ENCODE results near the gene MXRA8.

Gene MXRA8

DNA sequence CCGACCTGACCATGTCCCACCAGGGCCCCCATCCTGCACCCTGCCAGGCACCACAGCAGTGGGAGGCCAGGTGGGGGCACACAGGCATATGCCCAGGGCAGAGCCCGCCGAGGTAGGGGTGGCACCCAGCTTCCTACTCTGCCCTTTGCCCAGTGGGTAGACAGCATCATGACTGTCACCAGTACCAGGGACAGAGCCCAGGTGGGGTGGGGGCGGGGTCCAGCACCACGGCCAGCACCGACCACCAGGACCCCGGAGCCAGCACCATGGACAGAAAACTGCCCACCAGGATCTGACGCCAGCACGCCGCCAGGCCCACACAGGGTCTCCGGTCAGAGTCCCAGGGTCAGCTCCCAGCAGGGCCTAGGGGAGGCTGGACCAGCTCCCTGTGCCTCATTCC, 23.5 kb downstream of the MXRA8 start:
- Mint-ChIP-seq H3K4me1 (ENCODE audit: low read depth) (no peaks in the 10 kb centered on the region), H3K9me3 (no peaks in the 10 kb centered on the region), H3K27me3 (no peaks in the 10 kb centered on the region), H3K27ac (no peak overlapping the region), H3K36me3 (ENCODE audit: low read depth) (peaks cover 61% of the 10 kb centered on the region), H3K4me3 (no peak overlapping the region)
- intact Hi-C loops (cut with micrococcal nuclease): no loop called here

DNA sequence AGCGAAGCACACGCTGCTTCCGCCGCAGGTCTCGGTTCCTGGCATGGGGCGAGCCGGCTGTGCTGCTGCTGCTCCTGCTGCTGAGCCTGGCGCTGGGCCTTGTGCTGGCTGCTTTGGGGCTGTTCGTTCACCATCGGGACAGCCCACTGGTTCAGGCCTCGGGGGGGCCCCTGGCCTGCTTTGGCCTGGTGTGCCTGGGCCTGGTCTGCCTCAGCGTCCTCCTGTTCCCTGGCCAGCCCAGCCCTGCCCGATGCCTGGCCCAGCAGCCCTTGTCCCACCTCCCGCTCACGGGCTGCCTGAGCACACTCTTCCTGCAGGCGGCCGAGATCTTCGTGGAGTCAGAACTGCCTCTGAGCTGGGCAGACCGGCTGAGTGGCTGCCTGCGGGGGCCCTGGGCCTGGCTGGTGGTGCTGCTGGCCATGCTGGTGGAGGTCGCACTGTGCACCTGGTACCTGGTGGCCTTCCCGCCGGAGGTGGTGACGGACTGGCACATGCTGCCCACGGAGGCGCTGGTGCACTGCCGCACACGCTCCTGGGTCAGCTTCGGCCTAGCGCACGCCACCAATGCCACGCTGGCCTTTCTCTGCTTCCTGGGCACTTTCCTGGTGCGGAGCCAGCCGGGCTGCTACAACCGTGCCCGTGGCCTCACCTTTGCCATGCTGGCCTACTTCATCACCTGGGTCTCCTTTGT, 24.7 kb downstream of the MXRA8 start:
- intact Hi-C loops (cut with micrococcal nuclease): no loop called here
- Mint-ChIP-seq H3K4me3 (no peak overlapping the region), H3K9me3 (no peaks in the 10 kb centered on the region), H3K36me3 (ENCODE audit: low read depth) (peaks cover 56% of the 10 kb centered on the region), H3K27ac (no peak overlapping the region), H3K4me1 (ENCODE audit: low read depth) (no peaks in the 10 kb centered on the region), H3K27me3 (no peaks in the 10 kb centered on the region)

DNA sequence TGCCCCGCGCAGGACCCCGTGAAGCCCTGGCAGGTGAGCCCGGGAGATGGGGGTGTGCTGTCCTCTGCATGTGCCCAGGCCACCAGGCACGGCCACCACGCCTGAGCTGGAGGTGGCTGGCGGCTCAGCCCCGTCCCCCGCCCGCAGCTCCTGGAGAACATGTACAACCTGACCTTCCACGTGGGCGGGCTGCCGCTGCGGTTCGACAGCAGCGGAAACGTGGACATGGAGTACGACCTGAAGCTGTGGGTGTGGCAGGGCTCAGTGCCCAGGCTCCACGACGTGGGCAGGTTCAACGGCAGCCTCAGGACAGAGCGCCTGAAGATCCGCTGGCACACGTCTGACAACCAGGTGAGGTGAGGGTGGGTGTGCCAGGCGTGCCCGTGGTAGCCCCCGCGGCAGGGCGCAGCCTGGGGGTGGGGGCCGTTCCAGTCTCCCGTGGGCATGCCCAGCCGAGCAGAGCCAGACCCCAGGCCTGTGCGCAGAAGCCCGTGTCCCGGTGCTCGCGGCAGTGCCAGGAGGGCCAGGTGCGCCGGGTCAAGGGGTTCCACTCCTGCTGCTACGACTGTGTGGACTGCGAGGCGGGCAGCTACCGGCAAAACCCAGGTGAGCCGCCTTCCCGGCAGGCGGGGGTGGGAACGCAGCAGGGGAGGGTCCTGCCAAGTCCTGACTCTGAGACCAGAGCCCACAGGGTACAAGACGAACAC, 25.4 kb downstream of the MXRA8 start:
- Mint-ChIP-seq H3K27me3 (no peaks in the 10 kb centered on the region), H3K36me3 (ENCODE audit: low read depth) (peaks cover 56% of the 10 kb centered on the region), H3K4me1 (ENCODE audit: low read depth) (no peaks in the 10 kb centered on the region), H3K27ac (no peak overlapping the region), H3K4me3 (no peak overlapping the region), H3K9me3 (no peaks in the 10 kb centered on the region)
- intact Hi-C loops (cut with micrococcal nuclease): no loop called here

DNA sequence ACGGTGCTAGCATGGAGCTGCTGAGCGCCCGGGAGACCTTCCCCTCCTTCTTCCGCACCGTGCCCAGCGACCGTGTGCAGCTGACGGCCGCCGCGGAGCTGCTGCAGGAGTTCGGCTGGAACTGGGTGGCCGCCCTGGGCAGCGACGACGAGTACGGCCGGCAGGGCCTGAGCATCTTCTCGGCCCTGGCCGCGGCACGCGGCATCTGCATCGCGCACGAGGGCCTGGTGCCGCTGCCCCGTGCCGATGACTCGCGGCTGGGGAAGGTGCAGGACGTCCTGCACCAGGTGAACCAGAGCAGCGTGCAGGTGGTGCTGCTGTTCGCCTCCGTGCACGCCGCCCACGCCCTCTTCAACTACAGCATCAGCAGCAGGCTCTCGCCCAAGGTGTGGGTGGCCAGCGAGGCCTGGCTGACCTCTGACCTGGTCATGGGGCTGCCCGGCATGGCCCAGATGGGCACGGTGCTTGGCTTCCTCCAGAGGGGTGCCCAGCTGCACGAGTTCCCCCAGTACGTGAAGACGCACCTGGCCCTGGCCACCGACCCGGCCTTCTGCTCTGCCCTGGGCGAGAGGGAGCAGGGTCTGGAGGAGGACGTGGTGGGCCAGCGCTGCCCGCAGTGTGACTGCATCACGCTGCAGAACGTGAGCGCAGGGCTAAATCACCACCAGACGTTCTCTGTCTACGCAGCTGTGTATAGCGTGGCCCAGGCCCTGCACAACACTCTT, 26.2 kb downstream of the MXRA8 start:
- no peak overlapping the region for H3K4me3 Mint-ChIP-seq
- no peaks in the 10 kb centered on the region for H3K9me3 Mint-ChIP-seq
- peaks cover 56% of the 10 kb centered on the region for H3K36me3 Mint-ChIP-seq (ENCODE audit: low read depth)
- H3K27ac Mint-ChIP-seq: no peak overlapping the region
- no peaks in the 10 kb centered on the region for H3K27me3 Mint-ChIP-seq
- no peaks in the 10 kb centered on the region for H3K4me1 Mint-ChIP-seq (ENCODE audit: low read depth)
- intact Hi-C loops (cut with micrococcal nuclease): no loop called here

DNA sequence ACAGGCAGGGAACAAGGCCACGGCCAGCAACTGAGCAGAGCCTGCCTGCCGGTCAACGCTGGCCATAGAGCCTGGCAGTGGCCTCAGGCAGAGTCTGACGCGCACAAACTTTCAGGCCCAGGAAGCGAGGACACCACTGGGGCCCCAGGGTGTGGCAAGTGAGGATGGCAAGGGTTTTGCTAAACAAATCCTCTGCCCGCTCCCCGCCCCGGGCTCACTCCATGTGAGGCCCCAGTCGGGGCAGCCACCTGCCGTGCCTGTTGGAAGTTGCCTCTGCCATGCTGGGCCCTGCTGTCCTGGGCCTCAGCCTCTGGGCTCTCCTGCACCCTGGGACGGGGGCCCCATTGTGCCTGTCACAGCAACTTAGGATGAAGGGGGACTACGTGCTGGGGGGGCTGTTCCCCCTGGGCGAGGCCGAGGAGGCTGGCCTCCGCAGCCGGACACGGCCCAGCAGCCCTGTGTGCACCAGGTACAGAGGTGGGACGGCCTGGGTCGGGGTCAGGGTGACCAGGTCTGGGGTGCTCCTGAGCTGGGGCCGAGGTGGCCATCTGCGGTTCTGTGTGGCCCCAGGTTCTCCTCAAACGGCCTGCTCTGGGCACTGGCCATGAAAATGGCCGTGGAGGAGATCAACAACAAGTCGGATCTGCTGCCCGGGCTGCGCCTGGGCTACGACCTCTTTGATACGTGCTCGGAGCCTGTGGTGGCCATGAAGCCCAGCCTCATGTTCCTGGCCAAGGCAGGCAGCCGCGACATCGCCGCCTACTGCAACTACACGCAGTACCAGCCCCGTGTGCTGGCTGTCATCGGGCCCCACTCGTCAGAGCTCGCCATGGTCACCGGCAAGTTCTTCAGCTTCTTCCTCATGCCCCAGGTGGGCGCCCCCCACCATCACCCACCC, 27.0 kb downstream of the MXRA8 start, which contains the start of gene TAS1R3:
Gene TAS1R3 (plus strand): TSS at position 213 of the 898 bp plus-strand sequence. CDS start 66 bp downstream, at position 279.
- Mint-ChIP-seq H3K27me3 (no peaks in the 10 kb centered on the region), H3K4me1 (ENCODE audit: low read depth) (peaks cover 1% of the 10 kb centered on the region), H3K4me3 (no peak within 1 kb of the TSS), H3K27ac (no peak within 1 kb of the TSS), H3K9me3 (no peaks in the 10 kb centered on the region), H3K36me3 (ENCODE audit: low read depth) (peaks cover 56% of the 10 kb centered on the region)
- intact Hi-C loops (cut with micrococcal nuclease): no loop called here

DNA sequence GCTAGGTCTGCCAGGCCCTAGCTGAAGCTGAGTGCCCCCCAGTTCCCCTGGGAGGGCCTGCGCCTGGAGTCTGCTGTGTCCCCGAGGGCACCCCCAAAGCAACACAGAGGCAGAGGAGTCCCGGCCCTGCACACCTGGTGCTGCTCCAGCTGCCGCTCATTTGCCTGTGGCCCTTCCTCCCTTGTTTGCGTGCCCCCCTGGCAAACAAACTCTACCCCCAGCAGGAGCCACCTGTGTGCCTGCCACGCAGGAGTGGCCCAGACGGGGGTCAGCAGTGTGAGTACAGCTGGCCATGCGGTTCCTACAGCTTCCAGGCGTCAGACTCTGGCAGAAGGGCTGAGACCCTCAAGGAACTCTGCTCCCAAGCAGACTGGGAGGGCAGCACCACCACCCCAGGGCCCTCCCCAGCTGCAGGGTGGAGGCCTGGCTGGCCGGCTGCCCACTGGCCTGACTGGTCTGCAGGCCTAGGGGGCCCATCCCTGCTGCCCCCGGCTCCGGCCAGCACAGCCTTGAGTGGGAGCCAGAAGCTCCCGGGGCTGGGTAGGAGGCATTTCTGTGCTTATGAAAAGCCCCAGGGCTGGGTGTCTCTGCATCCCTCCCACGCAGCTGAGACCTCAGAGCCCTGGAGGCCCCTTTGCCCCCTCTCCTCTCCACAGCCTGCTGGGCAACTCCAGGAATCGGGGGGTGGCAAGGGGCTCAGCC, 27.8 kb downstream of the MXRA8 start:
- H3K9me3 Mint-ChIP-seq: no peaks in the 10 kb centered on the region

DNA sequence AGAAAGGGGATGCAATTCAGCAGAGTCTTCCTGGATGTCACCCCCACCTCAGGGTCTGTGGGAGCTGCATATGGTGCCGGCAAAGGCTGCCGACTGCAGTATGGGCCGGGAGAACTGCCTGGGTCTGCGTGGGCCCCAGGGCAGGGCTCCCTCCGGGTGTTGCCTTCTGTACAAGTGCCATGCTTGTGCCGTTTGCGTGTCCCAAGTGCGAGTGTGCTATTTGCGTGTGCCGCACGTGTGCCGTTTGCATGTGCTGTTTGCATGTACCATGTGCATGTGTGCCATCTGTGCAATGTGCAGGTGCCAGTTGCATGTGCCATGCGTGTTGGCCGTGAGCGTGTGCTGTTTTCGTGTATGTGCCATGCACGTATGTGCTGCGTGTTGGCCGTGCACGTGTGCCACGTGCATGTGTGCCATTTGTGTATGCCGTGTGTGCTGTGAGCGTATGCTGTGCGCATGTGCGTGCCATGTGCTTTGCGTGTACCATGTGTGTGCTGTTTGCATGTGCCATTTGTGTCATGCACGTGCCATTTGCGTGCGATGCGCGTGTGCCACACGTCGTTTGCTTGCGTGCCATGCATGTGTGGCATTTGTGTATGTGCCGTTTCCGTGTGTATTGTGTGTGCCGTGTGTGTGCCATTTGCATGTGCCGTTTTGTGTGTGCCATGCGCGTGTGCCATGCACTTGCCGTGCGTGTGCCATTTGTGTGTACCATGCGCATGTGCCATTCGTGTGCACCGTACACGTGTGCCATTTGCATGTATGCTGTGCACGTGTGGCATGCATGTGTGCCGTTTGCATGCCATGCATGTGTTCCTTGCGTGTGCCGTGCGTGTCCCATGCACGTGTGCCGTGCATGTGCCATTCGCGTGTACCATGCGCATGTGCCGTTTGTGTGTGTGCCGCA, 28.8 kb downstream of the MXRA8 start:
- H3K36me3 Mint-ChIP-seq (ENCODE audit: low read depth): peaks cover 41% of the 10 kb centered on the region
- no peak overlapping the region for H3K27ac Mint-ChIP-seq
- intact Hi-C loops (cut with micrococcal nuclease): no loop called here
- H3K27me3 Mint-ChIP-seq: no peaks in the 10 kb centered on the region
- H3K9me3 Mint-ChIP-seq: no peaks in the 10 kb centered on the region
- no peak overlapping the region for H3K4me3 Mint-ChIP-seq
- peaks cover 12% of the 10 kb centered on the region for H3K4me1 Mint-ChIP-seq (ENCODE audit: low read depth)

More for the DNA sequence above, 27.8 kb downstream of the MXRA8 start:
- Mint-ChIP-seq H3K27ac (no peak overlapping the region), H3K4me1 (ENCODE audit: low read depth) (peaks cover 9% of the 10 kb centered on the region), H3K36me3 (ENCODE audit: low read depth) (peaks cover 49% of the 10 kb centered on the region), H3K4me3 (no peak overlapping the region), H3K27me3 (no peaks in the 10 kb centered on the region)
- intact Hi-C loops (cut with micrococcal nuclease): no loop called here

DNA sequence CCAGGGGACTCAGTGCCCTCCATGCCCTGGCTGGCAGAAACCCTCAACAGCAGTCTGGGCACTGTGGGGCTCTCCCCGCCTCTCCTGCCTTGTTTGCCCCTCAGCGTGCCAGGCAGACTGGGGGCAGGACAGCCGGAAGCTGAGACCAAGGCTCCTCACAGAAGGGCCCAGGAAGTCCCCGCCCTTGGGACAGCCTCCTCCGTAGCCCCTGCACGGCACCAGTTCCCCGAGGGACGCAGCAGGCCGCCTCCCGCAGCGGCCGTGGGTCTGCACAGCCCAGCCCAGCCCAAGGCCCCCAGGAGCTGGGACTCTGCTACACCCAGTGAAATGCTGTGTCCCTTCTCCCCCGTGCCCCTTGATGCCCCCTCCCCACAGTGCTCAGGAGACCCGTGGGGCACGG, 30.1 kb downstream of the MXRA8 start:
- intact Hi-C loops (cut with micrococcal nuclease): no loop called here
- Mint-ChIP-seq H3K27ac (no peak overlapping the region), H3K9me3 (no peaks in the 10 kb centered on the region), H3K4me3 (no peak overlapping the region), H3K36me3 (ENCODE audit: low read depth) (peaks cover 38% of the 10 kb centered on the region), H3K4me1 (ENCODE audit: low read depth) (peaks cover 18% of the 10 kb centered on the region), H3K27me3 (no peaks in the 10 kb centered on the region)

DNA sequence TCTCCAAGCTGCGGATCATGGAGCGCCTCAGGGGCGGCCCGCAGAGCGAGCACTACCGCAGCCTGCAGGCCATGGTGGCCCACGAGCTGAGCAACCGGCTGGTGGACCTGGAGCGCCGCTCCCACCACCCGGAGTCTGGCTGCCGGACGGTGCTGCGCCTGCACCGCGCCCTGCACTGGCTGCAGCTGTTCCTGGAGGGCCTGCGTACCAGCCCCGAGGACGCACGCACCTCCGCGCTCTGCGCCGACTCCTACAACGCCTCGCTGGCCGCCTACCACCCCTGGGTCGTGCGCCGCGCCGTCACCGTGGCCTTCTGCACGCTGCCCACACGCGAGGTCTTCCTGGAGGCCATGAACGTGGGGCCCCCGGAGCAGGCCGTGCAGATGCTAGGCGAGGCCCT, 31.1 kb downstream of the MXRA8 start:
- no peaks in the 10 kb centered on the region for H3K27me3 Mint-ChIP-seq
- H3K4me1 Mint-ChIP-seq (ENCODE audit: low read depth): peaks cover 28% of the 10 kb centered on the region
- no peaks in the 10 kb centered on the region for H3K9me3 Mint-ChIP-seq
- no peak overlapping the region for H3K4me3 Mint-ChIP-seq
- intact Hi-C loops (cut with micrococcal nuclease): no loop called here
- H3K36me3 Mint-ChIP-seq (ENCODE audit: low read depth): peaks cover 45% of the 10 kb centered on the region
- H3K27ac Mint-ChIP-seq: no peak overlapping the region

DNA sequence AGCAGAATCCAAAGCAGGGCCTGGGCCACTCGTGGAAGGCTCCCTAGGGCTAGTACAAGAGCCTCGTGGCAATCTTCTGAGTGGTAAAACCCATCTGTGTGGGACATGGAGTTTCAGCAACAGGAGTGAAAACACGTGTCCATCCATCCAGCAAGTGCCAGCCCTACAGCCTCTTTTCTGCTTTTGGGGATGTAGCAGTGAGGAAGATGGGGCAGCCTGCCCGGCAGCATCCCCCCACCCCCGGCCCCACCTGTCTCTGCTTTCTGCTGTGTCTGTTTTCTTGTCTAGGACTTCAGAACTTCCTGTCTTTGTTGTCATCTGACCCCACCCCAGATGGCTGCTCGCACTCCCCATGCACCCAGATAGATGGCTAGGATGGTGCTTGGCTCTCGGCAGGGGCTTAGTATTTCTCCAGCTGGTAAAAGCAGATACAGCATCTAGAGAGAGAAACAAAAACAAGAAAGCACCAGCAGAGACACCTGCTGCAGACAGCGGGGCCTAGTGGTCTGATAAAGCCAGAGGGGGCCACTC, 32.2 kb downstream of the MXRA8 start:
- intact Hi-C loops (cut with micrococcal nuclease): no loop called here
- Mint-ChIP-seq H3K4me1 (ENCODE audit: low read depth) (peaks cover 38% of the 10 kb centered on the region), H3K27me3 (no peaks in the 10 kb centered on the region), H3K9me3 (no peaks in the 10 kb centered on the region), H3K4me3 (peak overlapping the region; percentile 77), H3K27ac (no peak overlapping the region), H3K36me3 (ENCODE audit: low read depth) (peaks cover 50% of the 10 kb centered on the region)

DNA sequence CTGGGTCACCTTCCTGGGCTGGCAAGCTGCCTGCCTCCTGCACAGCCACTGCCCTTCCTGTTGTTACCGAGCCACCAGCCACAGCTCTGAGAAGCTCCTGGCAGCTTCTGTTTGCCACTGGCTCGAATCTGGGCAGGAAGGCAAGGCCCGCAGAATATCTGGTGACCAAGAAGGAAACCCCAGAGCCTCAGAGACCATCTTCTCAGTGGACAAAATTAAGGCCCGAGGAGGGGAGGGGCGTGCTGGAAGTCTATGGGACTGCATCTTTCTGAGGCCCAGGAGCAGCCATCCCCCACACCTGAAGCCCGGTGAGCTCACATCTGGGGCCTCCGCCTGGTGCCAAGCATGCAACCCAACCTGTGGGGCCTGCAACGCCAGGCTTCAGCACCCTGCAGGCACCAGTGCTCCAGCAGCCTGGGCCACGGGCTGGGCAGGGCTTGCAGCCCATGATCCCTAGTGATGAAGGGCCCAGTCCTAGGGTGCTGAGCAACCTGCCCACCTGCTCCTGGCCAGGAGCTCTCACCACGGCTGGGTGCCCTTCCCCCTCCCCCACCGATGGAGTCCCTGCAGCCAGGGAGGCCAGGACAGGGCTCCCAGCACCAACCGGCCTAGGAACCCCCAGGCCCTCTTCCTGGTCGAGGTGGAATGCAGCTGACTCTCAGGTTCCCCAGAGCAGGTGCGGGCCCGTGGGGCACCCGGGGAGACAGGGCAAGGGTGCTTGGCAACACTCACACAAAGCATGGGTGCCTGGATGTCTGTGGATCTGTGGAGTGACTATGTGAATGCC, 32.9 kb downstream of the MXRA8 start:
- H3K4me3 Mint-ChIP-seq: peak overlapping the region; percentile 77
- intact Hi-C loops (cut with micrococcal nuclease): loop anchor here (2.0 kb wide), 1 partner anchor 17 kb away; the partner anchor contains the start of gene PUSL1

More for the DNA sequence above, 32.9 kb downstream of the MXRA8 start:
- Mint-ChIP-seq H3K27me3 (no peaks in the 10 kb centered on the region), H3K9me3 (no peaks in the 10 kb centered on the region), H3K4me1 (ENCODE audit: low read depth) (peaks cover 43% of the 10 kb centered on the region), H3K36me3 (ENCODE audit: low read depth) (peaks cover 56% of the 10 kb centered on the region), H3K27ac (peak overlapping the region; percentile 76)

Data from dendritic cell treated with granulocyte-macrophage colony-stimulating factor and Interleukin-4, amounts not matched to agents 40 ng/mL and 50 ng/mL, for 4 days (primary cell).